ENCODE measurements around the gene PREP.
"Not testable (repeated sequence)": the region's sequence is repeated elsewhere in the genome, so short reads cannot be mapped to it uniquely, and the experiment has no call there.

Gene PREP

DNA sequence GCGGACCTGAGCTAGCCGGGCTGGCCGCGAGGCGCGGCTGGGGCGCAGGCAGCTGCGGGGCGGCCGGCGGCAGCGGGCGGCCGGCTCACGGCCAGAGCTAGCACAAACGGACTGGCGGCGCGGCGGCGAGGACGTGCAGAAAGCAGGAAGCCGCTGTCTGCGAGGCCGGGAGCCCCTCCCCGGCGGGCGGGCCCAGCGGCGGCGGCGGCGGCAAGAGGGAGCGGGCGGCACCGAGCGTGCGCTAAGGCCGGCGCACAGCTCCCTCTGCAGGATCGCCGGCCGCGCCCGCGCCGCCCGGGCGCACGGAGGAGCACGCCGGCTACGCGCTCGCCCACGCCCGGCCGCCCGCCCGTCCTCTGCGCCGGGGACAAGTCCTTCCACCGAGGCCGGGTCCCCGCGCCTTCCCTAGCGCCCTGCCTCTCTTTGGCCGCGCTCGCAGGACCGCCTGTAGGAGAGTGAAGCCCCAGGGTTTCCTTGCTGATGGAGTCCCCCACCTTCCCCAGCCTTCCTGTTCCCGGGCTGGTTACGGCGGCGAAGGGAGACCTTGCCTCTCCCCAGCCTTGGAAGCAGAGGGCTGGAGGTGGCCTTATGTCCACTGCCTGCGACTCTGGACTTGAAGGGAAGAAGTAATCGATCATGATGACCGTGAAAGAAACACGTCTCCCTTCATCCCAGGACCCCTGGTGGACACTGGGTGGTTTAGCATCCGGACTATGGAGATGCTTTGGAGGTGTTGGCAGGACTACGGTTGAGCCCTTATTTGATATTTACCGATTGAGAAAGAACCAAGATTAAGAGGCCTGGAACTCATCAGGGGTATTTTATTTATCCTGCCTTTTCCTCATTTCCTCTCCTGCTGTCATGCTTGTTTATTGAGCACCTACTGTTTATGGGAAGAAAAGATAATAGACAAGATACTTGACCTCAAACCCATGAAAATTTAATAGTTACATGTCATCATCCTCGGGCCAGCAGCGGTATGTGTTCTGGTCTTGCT lies at the start of gene PREP:
PREP (minus strand) TSS at position 144 of the 997 bp plus-strand sequence. CDS start 191 bp downstream, outside the sequence.
- DNase-seq (ENCODE audit: low read depth) = peak; percentile 58

DNA sequence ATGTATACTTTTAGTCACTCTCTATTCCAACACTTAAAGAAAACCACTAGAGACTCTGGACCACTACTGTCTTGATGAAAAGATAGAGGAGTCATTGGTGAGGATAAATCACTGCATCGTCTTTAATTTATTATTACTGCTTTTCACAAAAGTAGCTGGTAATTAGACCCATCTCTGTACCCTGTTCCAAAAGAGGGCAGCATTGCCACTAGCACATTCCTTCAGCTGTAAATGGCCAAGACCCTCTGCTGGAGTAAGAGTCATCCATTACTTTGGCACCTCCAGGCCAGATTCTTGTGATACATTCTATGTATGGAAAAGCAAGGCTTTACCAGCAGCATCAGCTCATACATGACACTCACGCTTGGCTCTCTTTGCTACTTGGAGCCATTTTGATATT lies 49.5 kb upstream of the PREP start:
- no peak for DNase-seq (ENCODE audit: low read depth)

- no peak for DNase-seq (ENCODE audit: low read depth)
Observed at GRCh38 chr6:105449756-105450390, 47.0 kb upstream of the PREP start.

GRCh38 chr6:105445481-105445880 lies 42.6 kb upstream of the PREP start:
- DNase-seq (ENCODE audit: low read depth) = no peak

- no peak for DNase-seq (ENCODE audit: low read depth)
Observed at GRCh38 chr6:105443941-105444340, 41.1 kb upstream of the PREP start.

- no peak for DNase-seq (ENCODE audit: low read depth)
Observed at GRCh38 chr6:105442369-105442768, 39.5 kb upstream of the PREP start.

GRCh38 chr6:105437236-105437635 lies 34.4 kb upstream of the PREP start:
- DNase-seq (ENCODE audit: low read depth) = no peak

DNA sequence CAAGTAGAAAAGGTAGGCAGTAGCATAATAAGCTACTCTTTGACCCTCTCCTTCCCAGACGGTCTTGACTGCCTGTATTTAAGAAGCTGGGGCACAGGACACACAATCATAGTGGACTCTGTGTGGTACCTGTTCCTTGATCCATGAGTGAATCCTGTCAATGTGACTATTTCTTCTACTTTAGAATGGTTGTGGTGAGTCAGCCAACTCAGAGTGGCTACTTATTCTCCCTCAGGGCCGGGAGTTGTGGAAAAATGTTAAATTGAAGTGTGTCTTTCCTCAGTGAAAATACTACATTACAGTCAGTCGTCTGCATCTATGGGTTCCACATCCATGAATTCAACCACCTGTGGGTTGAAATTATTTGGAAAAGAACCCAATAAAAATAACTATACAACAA lies 30.8 kb upstream of the PREP start:
- no peak for DNase-seq (ENCODE audit: low read depth)

DNA sequence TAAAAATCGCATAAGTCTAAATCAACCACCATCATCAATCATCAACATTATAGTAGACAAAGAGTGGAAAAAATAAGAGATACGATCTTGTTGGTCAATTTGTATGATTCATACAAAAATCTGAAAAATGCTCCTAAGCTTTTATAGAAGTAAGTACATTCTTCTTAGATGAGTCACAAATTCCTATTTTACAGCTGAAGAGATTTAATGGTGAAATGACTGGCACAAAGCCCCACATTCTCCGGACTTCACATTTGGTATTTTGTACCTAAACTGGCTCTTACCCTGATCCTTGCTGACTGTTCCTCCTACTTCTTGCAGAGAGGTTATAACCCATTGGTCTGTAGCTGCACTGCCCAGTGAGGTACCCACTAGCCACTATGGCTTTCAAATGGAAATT lies 29.9 kb upstream of the PREP start:
- DNase-seq (ENCODE audit: low read depth) = no peak

DNA sequence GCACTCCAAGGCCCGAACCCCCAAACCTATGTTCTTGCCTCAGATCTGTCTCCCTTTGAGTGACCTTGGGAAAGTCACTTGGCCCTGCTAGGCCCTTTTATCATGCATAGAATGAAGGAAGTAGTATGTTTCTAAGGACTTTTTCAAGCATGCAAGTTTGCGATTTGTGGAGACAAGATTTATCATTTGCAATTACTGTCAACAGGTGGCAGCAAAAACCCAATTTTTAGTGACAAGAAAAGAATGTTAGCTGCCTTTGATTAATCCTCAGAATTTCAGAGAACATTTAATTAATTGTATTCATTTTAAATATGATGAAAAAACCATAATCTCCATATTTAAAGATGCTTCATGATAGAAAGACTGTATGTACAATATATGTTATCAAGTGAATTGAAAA lies 28.3 kb upstream of the PREP start:
- no peak for DNase-seq (ENCODE audit: low read depth)

- DNase-seq (ENCODE audit: low read depth) = no peak
Observed at GRCh38 chr6:105430685-105431084, 27.8 kb upstream of the PREP start.

DNA sequence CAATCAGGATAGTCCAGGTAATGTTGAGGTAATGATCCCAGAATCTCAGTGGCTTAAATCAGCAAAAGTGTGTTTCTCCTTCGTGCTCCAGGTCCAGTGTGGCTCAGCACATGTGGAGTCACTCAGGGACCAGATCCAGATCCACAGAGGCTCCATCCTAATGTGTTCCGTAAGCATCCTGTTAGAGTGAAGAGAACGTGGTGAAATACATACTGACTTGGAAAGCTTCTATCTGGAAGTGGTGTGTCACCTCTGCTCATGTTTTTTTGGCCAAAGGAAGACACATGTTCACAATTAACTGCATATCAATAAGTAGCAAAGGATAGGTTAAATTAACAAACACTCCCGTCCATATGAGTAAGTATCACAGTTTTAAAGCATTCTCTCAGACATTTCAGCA lies 26.8 kb upstream of the PREP start:
- DNase-seq (ENCODE audit: low read depth) = no peak

GRCh38 chr6:105428342-105428957 lies 25.6 kb upstream of the PREP start:
- no peak for DNase-seq (ENCODE audit: low read depth)

- DNase-seq (ENCODE audit: low read depth) = peak; percentile 61
Observed at GRCh38 chr6:105424175-105424783, 21.4 kb upstream of the PREP start.

- not testable (repeated sequence) for DNase-seq (ENCODE audit: low read depth)
Observed at GRCh38 chr6:105416971-105417370, 14.1 kb upstream of the PREP start.

- no peak for DNase-seq (ENCODE audit: low read depth)
Observed at GRCh38 chr6:105409734-105410133, 6.9 kb upstream of the PREP start.

- no peak for DNase-seq (ENCODE audit: low read depth)
Observed at GRCh38 chr6:105402090-105402938, 568 bp downstream of the PREP start.

DNA sequence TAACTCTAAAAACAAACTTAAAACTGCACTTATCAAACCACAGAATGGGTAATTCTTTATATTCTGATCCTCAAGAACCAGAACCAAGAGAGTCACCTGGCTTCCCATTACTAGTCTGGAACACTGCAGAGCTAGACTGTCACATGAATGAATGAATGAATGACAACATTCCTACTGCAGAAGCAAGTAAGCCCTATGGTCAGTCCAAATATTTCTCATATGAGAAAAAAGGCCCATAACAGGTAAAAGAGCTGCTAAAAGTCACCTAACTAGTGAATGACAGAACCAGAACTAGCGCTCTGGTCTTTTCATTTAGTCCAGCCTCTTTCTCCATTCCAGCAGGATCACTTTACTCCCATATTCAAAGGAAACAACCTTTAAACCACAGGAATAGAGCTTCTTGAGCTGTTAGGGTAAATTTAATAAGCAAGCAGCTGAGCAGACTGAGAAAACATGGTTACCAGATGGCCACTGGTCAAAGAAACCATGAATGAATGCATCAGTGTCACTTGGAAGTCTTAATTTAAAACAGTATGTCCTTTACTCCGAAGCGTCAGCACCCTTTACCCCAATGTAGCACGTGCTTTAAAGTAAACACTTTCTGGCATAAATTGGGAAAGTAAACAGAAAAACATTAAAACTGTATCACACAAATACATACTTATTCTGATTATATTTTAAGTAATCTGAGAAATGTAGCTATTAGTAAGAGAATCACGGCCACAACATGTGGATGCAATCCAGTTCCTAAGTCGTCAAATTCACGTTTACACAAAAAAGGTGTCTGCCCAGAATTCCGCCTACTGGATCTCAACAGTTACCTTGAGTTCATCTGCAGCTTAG lies 1.4 kb downstream of the PREP start:
- no peak for DNase-seq (ENCODE audit: low read depth)

DNA sequence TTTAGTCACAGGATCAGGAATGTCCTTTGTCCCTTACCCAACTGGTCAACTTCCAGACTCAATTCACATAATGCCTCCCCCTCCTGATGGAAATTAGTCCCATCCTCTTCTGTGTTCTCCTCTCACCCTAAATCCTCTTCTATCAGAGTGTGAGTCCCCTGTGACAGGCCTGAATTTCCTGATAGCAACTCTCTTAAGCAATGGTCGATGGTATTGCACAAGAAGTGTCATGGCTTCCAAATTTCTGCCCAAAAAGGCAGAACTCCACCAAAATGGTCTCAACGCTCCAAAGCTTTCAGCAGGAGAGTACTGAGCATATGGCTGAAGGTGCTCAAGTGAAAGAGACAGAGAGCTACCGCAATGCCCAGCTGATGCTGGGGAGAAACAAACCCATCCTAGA lies 2.4 kb downstream of the PREP start:
- no peak for DNase-seq (ENCODE audit: low read depth)

GRCh38 chr6:105398859-105399258 lies 4.0 kb downstream of the PREP start:
- no peak for DNase-seq (ENCODE audit: low read depth)

- DNase-seq (ENCODE audit: low read depth) = no peak
Observed at GRCh38 chr6:105397987-105398386, 4.9 kb downstream of the PREP start.
